Mesendoderm (in vitro differentiated cells): Measurements from ENCODE around the gene HIVEP1.
A peak's percentile ranks its signal among the peaks of the same experiment; 100 is the strongest.

Source experiments
- DNase-seq: peaks from one replicate; pipeline ENCODE4 v3.0.0; 2013
- H2AK5ac ChIP-seq: 2 replicates; pipeline ENCODE4 v1.6.1; 2013; ENCODE audit warnings: low read length, inconsistent platforms
- H2BK120ac ChIP-seq: 2 replicates; pipeline ENCODE4 v1.6.1; 2013; ENCODE audit warnings: low read depth, mild to moderate bottlenecking, low read length, moderate library complexity, mixed read lengths
- H2BK15ac ChIP-seq: replicated peaks from 2 replicates; pipeline ENCODE4 v1.6.1; 2013; ENCODE audit warnings: low read depth, mild to moderate bottlenecking, moderate library complexity
- H2BK5ac ChIP-seq: 2 replicates; pipeline ENCODE4 v1.6.1; 2013; ENCODE audit warnings: low read length, inconsistent platforms
- H3K18ac ChIP-seq: 2 replicates; pipeline ENCODE4 v1.6.1; 2013; ENCODE audit warnings: mild to moderate bottlenecking, low read length, mixed read lengths
- H3K23ac ChIP-seq: one replicate; pipeline ENCODE4 v1.6.1; 2013; ENCODE audit warnings: low read length
- H3K27ac ChIP-seq: 2 replicates; pipeline ENCODE4 v1.5.1; 2013; ENCODE audit warnings: low read depth, mild to moderate bottlenecking, inconsistent platforms, low read length, moderate library complexity
- H3K27me3 ChIP-seq: 2 replicates; pipeline ENCODE4 v1.6.1; 2013; ENCODE audit warnings: low read length, control low read depth, mild to moderate bottlenecking, inconsistent platforms; ENCODE audit not compliant: insufficient read depth, poor library complexity
- H3K36me3 ChIP-seq: 2 replicates; pipeline ENCODE4 v1.6.1; 2013; ENCODE audit warnings: low read length, inconsistent platforms; ENCODE audit not compliant: control insufficient read depth, insufficient read depth
- H3K4ac ChIP-seq: one replicate; pipeline ENCODE4 v1.6.1; 2013; ENCODE audit warnings: low read depth, mild to moderate bottlenecking, low read length, moderate library complexity
- H3K4me1 ChIP-seq: 2 replicates; pipeline ENCODE4 v1.6.1; 2013; ENCODE audit warnings: low read depth, low read length, inconsistent platforms; ENCODE audit not compliant: control insufficient read depth
- H3K4me2 ChIP-seq: 2 replicates; pipeline ENCODE4 v1.6.1; 2013; ENCODE audit warnings: low read length
- H3K4me3 ChIP-seq: 2 replicates; pipeline ENCODE4 v1.5.1; 2013; ENCODE audit warnings: mild to moderate bottlenecking, low read length
- H3K56ac ChIP-seq: one replicate; pipeline ENCODE4 v1.6.1; 2013; ENCODE audit warnings: low read length
- H3K79me1 ChIP-seq: 2 replicates; pipeline ENCODE4 v1.6.1; 2013; ENCODE audit warnings: low read length, inconsistent platforms
- H3K79me2 ChIP-seq: 2 replicates; pipeline ENCODE4 v1.6.1; 2013; ENCODE audit warnings: mild to moderate bottlenecking, low read length; ENCODE audit not compliant: control insufficient read depth, insufficient read depth
- H3K9ac ChIP-seq: 2 replicates; pipeline ENCODE4 v1.6.1; 2013; ENCODE audit warnings: low read length, inconsistent platforms
- H4K5ac ChIP-seq: one replicate; pipeline ENCODE4 v1.6.1; 2013; ENCODE audit warnings: low read length
- H4K8ac ChIP-seq: one replicate; pipeline ENCODE4 v1.6.1; 2013; ENCODE audit warnings: low read depth, mild to moderate bottlenecking, control low read depth, low read length, moderate library complexity
- WGBS: extraction: QIAGEN DNeasy Blood & Tissue Kit; methylation state at CpG from one replicate; pipeline ENCODE4 v1.1.7; 2013; ENCODE audit warnings: low lambda C conversion rate, missing lambda C conversion rate; ENCODE audit not compliant: insufficient coverage; ENCODE audit errors: extremely low coverage; 5-methylcytosine and 5-hydroxymethylcytosine counted together

The HIVEP1 gene

DNA sequence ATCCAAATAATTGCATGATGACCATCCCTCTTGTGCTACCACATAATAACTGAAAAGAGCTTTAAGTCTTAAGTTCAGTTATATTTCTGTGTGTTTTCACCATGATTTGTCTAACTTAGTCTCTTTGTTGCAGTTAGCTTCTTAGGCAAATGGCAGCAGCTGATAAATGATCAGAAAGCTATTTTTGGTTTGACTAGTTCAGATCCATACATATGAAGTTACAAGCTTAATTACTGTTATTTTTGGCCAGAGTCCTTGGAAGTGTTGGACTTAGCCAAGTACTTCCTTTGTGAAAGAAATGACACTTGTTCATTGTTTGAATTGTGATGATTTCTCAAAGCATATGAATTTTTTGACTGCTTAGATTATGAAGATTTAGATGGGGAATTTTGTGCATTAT lies 54.2 kb downstream of the HIVEP1 start:
- Histone ChIP-seq H2BK15ac (no peak overlapping the region), H2BK5ac (no peak overlapping the region), H3K18ac (no peak overlapping the region), H4K8ac (no peak overlapping the region), H2AK5ac (no peak overlapping the region), H3K27me3 (no peaks in the 10 kb centered on the region), H2BK120ac (no peak overlapping the region), H3K4me3 (no peak overlapping the region), H3K4me2 (no peak overlapping the region), H3K4me1 (peaks cover 2% of the 10 kb centered on the region), H3K79me2 (peaks cover 19% of the 10 kb centered on the region), H4K5ac (no peak overlapping the region), H3K36me3 (no peaks in the 10 kb centered on the region), H3K23ac (no peak overlapping the region), H3K9ac (no peak overlapping the region), H3K79me1 (peaks cover 22% of the 10 kb centered on the region), H3K4ac (no peak overlapping the region), H3K56ac (no peak overlapping the region), H3K27ac (no peak overlapping the region)
- DNase-seq: no peak

GRCh38 chr6:12068899-12069557 lies 56.9 kb downstream of the HIVEP1 start:
- no peak overlapping the region for H3K56ac ChIP-seq
- peaks cover 2% of the 10 kb centered on the region for H3K4me1 ChIP-seq
- peaks cover 15% of the 10 kb centered on the region for H3K79me2 ChIP-seq
- no peaks in the 10 kb centered on the region for H3K36me3 ChIP-seq
- H2AK5ac ChIP-seq: no peak overlapping the region
- no peaks in the 10 kb centered on the region for H3K27me3 ChIP-seq
- H3K4me2 ChIP-seq: no peak overlapping the region
- H2BK5ac ChIP-seq: no peak overlapping the region
- H2BK120ac ChIP-seq: no peak overlapping the region
- no peak overlapping the region for H3K9ac ChIP-seq
- no peak overlapping the region for H3K4me3 ChIP-seq
- no peak overlapping the region for H2BK15ac ChIP-seq
- no peak for DNase-seq
- peaks cover 15% of the 10 kb centered on the region for H3K79me1 ChIP-seq
- H4K5ac ChIP-seq: no peak overlapping the region
- no peak overlapping the region for H3K23ac ChIP-seq
- no peak overlapping the region for H3K4ac ChIP-seq
- WGBS: no CpG with 5 or more reads among the region's 6 CpGs
- no peak overlapping the region for H3K27ac ChIP-seq
- H3K18ac ChIP-seq: no peak overlapping the region
- no peak overlapping the region for H4K8ac ChIP-seq

DNA sequence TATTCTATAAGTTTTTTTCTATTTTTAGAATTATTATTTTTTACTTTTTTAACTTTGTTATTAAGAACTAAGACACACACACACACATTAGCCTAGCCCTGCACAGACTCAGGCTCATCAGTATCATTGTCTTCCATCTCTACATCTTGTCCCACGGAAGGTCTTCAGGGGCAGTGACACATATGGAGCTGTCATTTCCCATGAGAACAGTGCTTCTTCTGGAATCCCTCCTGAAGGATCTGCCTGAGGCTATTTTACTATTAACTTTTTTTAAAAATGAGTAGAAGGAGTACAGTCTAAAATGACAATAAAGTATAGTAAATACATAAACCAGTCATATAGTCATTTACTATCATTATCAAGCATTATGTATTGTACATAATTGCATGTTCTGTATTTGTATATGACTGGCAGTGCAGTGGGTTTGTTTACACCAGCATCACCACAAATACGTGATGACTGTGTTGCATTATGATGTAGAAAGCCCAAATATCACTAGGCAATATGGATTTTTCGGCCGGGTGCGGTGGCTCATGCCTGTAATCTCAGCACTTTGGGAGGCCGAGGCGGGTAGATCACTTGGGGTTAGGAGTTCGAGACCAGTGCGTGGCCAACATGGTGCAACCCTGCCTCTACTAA lies 57.9 kb downstream of the HIVEP1 start:
- H3K56ac ChIP-seq: no peak overlapping the region
- no CpG with 5 or more reads among the region's 9 CpGs for WGBS
- H3K4ac ChIP-seq: no peak overlapping the region
- H2AK5ac ChIP-seq: no peak overlapping the region
- H2BK5ac ChIP-seq: no peak overlapping the region
- no peak overlapping the region for H3K23ac ChIP-seq
- H3K79me2 ChIP-seq: peaks cover 14% of the 10 kb centered on the region
- H3K4me3 ChIP-seq: no peak overlapping the region
- peaks cover 11% of the 10 kb centered on the region for H3K79me1 ChIP-seq
- DNase-seq: no peak
- H3K18ac ChIP-seq: no peak overlapping the region
- peaks cover 2% of the 10 kb centered on the region for H3K4me1 ChIP-seq
- no peak overlapping the region for H2BK120ac ChIP-seq
- H3K27ac ChIP-seq: no peak overlapping the region
- no peak overlapping the region for H4K5ac ChIP-seq
- no peaks in the 10 kb centered on the region for H3K27me3 ChIP-seq
- H2BK15ac ChIP-seq: no peak overlapping the region
- no peaks in the 10 kb centered on the region for H3K36me3 ChIP-seq
- H3K4me2 ChIP-seq: no peak overlapping the region
- H3K9ac ChIP-seq: no peak overlapping the region
- no peak overlapping the region for H4K8ac ChIP-seq

DNA sequence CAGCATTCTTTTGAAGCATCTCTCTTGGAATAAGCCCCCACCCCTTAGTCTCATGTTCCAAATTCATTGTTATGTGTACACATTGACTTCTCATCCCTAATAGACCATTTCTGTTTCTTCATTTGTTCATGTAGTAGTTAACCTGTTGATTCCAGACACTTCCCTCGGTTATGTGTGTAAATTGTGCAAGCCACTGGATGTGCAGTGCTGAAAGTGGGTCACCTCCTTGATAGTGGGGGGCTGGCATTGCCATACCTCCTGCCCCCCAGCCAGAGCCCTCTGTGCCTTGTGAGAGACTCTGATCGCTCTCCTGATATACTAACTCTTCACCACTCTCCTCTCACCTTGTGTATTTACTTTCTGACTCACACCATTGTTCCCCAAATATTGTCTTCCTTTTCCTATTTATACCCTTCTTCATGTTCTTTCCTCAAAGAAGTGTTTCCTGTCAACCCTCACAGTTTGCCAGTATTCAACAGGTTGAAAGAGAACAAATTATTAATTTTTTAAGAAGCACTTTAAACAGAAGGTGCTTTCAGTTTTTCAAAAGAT lies 59.0 kb downstream of the HIVEP1 start:
- no CpG with 5 or more reads among the region's 2 CpGs for WGBS
- Histone ChIP-seq H3K36me3 (no peaks in the 10 kb centered on the region), H3K9ac (no peak overlapping the region), H3K4ac (no peak overlapping the region), H3K23ac (no peak overlapping the region), H2BK5ac (no peak overlapping the region), H3K79me2 (peaks cover 9% of the 10 kb centered on the region), H4K8ac (peak overlapping the region; percentile 13), H2AK5ac (no peak overlapping the region), H3K56ac (no peak overlapping the region), H3K4me3 (no peak overlapping the region), H3K18ac (no peak overlapping the region), H2BK15ac (no peak overlapping the region), H2BK120ac (no peak overlapping the region), H3K27ac (no peak overlapping the region), H3K4me1 (peaks cover 2% of the 10 kb centered on the region), H3K79me1 (peaks cover 10% of the 10 kb centered on the region), H3K27me3 (no peaks in the 10 kb centered on the region), H3K4me2 (no peak overlapping the region), H4K5ac (no peak overlapping the region)
- peak; percentile 19 for DNase-seq

- no peak overlapping the region for H3K4me2 ChIP-seq
- no CpG with 5 or more reads among the region's 9 CpGs for WGBS
- no peak overlapping the region for H2BK5ac ChIP-seq
- no peaks in the 10 kb centered on the region for H3K36me3 ChIP-seq
- no peak overlapping the region for H3K56ac ChIP-seq
- H2BK15ac ChIP-seq: no peak overlapping the region
- H3K79me1 ChIP-seq: peaks cover 17% of the 10 kb centered on the region
- H3K79me2 ChIP-seq: peaks cover 13% of the 10 kb centered on the region
- no peak overlapping the region for H3K9ac ChIP-seq
- no peak overlapping the region for H3K4me3 ChIP-seq
- H3K18ac ChIP-seq: no peak overlapping the region
- no peak overlapping the region for H3K27ac ChIP-seq
- no peak overlapping the region for H2AK5ac ChIP-seq
- no peak overlapping the region for H2BK120ac ChIP-seq
- H4K5ac ChIP-seq: no peak overlapping the region
- no peaks in the 10 kb centered on the region for H3K27me3 ChIP-seq
- H3K4me1 ChIP-seq: peaks cover 2% of the 10 kb centered on the region
- no peak overlapping the region for H3K4ac ChIP-seq
- H4K8ac ChIP-seq: no peak overlapping the region
- DNase-seq: no peak
- no peak overlapping the region for H3K23ac ChIP-seq
These were observed 63.0 kb downstream of the HIVEP1 start for GRCh38 chr6:12075067-12075563.
